IMR-90 (cell line): ENCODE results near the gene ZNF641. TPM values are rescaled to one million over a fixed set of nuclear protein-coding genes. Genes with fewer than 3 reads are reported as not detected.
A peak's percentile ranks its signal among the peaks of the same experiment; 100 is the strongest.

Experiments
- ATAC-seq: fragments of 200-7000 bp; cut with Tn5 transposase; 2 replicates; pipeline ENCODE4 v1.9.1; 2020; ENCODE audit warnings: low read depth, mild to moderate bottlenecking, moderate library complexity
- BruUV-seq: library from RNA; stranded (reverse); fragments of 400-500 nt; replicated peaks from 2 replicates; lab custom pipeline; 2021; lab: Mats Ljungman, UMichigan
- CTCF ChIA-PET: fragments of 300-600 bp; formaldehyde crosslinking; extraction: SDS; loops from one replicate; lab custom pipeline; 2021; ENCODE audit warnings: antibody characterized with exemption; lab: Yijun Ruan, JAX
- POLR2A ChIA-PET: fragments of 300-600 bp; sonication (Branson Sonifier 250); formaldehyde crosslinking; loops from one replicate; lab custom pipeline; 2022; ENCODE audit warnings: antibody characterized with exemption; ENCODE audit not compliant: unreplicated experiment; lab: Charles Lee
- DNase-seq: peaks from one replicate; pipeline ENCODE4 v3.0.0; 2013
- H2AFZ ChIP-seq: replicated peaks from 2 replicates; pipeline ENCODE3; 2013; ENCODE audit warnings: low read length, mild to moderate bottlenecking; ENCODE audit not compliant: poor library complexity
- H2AK5ac ChIP-seq: 2 replicates; pipeline ENCODE4 v1.6.1; 2013; ENCODE audit warnings: low read depth, low read length, inconsistent platforms
- H2AK9ac ChIP-seq: replicated peaks from 2 replicates; pipeline ENCODE3; 2013; ENCODE audit warnings: mild to moderate bottlenecking, low read depth, low read length, moderate library complexity; ENCODE audit not compliant: poor library complexity
- H2BK120ac ChIP-seq: 2 replicates; pipeline ENCODE4 v1.6.1; 2013; ENCODE audit warnings: low read depth, low read length, inconsistent platforms
- H2BK15ac ChIP-seq: 3 replicates; pipeline ENCODE4 v1.6.1; 2013; ENCODE audit warnings: low read depth, low read length, inconsistent platforms
- H2BK20ac ChIP-seq: 2 replicates; pipeline ENCODE4 v1.6.1; 2013; ENCODE audit warnings: low read depth, mild to moderate bottlenecking, inconsistent platforms, low read length, moderate library complexity
- H2BK5ac ChIP-seq: 2 replicates; pipeline ENCODE4 v1.6.1; 2013; ENCODE audit warnings: mild to moderate bottlenecking, low read depth, low read length, inconsistent platforms; ENCODE audit not compliant: poor library complexity, severe bottlenecking
- H3K14ac ChIP-seq: replicated peaks from 2 replicates; pipeline ENCODE4 v1.6.1; 2013; ENCODE audit warnings: low read depth, low read length, inconsistent platforms
- H3K18ac ChIP-seq: 2 replicates; pipeline ENCODE4 v1.6.1; 2013; ENCODE audit warnings: low read depth, low read length, control low read depth
- H3K23ac ChIP-seq: 2 replicates; pipeline ENCODE4 v1.6.1; 2013; ENCODE audit warnings: low read depth, low read length, inconsistent platforms
- H3K27ac ChIP-seq: 2 replicates; pipeline ENCODE4 v1.5.1; 2013; ENCODE audit warnings: mild to moderate bottlenecking, control low read depth, low read length; ENCODE audit not compliant: insufficient read depth
- H3K27me3 ChIP-seq: 2 replicates; pipeline ENCODE4 v1.6.1; 2013; ENCODE audit warnings: low read length; ENCODE audit not compliant: control insufficient read depth, insufficient read depth
- H3K36me3 ChIP-seq: 2 replicates; pipeline ENCODE4 v1.6.1; 2013; ENCODE audit warnings: low read length, mixed read lengths; ENCODE audit not compliant: control insufficient read depth, insufficient read depth
- H3K4ac ChIP-seq: 2 replicates; pipeline ENCODE4 v1.6.1; 2013; ENCODE audit warnings: low read depth, low read length, inconsistent platforms
- H3K4me1 ChIP-seq: 2 replicates; pipeline ENCODE4 v1.6.1; 2013; ENCODE audit warnings: low read length, mixed read lengths; ENCODE audit not compliant: control insufficient read depth, insufficient read depth
- H3K4me2 ChIP-seq: 2 replicates; pipeline ENCODE4 v1.6.1; 2013; ENCODE audit warnings: low read depth, mild to moderate bottlenecking, control low read depth, low read length, moderate library complexity
- H3K4me3 ChIP-seq: 2 replicates; pipeline ENCODE4 v1.5.1; 2013; ENCODE audit warnings: low read depth, mild to moderate bottlenecking, control low read depth, low read length, moderate library complexity; ENCODE audit not compliant: insufficient read depth
- H3K56ac ChIP-seq: 2 replicates; pipeline ENCODE4 v1.6.1; 2013; ENCODE audit warnings: low read length, inconsistent platforms; ENCODE audit not compliant: insufficient read depth; ENCODE audit errors: extremely low read depth
- H3K79me1 ChIP-seq, 2 experiments: 2 replicates each; pipeline ENCODE4 v1.6.1; 2013; ENCODE audit warnings: low read length in 2 of 2, inconsistent platforms in 1 of 2, low read depth in 1 of 2
- H3K9ac ChIP-seq: 2 replicates; pipeline ENCODE4 v1.6.1; 2013; ENCODE audit warnings: low read depth, low read length, control low read depth
- H3K9me1 ChIP-seq: 2 replicates; pipeline ENCODE4 v1.6.1; 2013; ENCODE audit warnings: low read length, inconsistent platforms; ENCODE audit not compliant: insufficient read depth
- H3K9me3 ChIP-seq: 2 replicates; pipeline ENCODE4 v1.6.1; 2013; ENCODE audit warnings: low read length; ENCODE audit not compliant: control insufficient read depth, insufficient read depth
- H4K20me1 ChIP-seq: 2 replicates; pipeline ENCODE4 v1.6.1; 2013; ENCODE audit warnings: low read length, inconsistent platforms; ENCODE audit not compliant: insufficient read depth
- H4K5ac ChIP-seq: 2 replicates; pipeline ENCODE4 v1.6.1; 2013; ENCODE audit warnings: mild to moderate bottlenecking, low read depth, low read length, control low read depth
- H4K8ac ChIP-seq, 2 experiments: 2 replicates each; pipeline ENCODE4 v1.6.1; 2013; ENCODE audit warnings: low read depth in 2 of 2, low read length in 2 of 2, control low read depth in 1 of 2, inconsistent platforms in 1 of 2
- H4K91ac ChIP-seq: 2 replicates; pipeline ENCODE4 v1.6.1; 2013; ENCODE audit warnings: low read depth, low read length, inconsistent platforms; ENCODE audit not compliant: insufficient read depth
- CEBPB ChIP-seq: IDR thresholded peaks from 2 replicates; pipeline ENCODE4 v1.6.1; 2012; ENCODE audit warnings: low read depth, low read length, improper control_type of control experiment
- CTCF ChIP-seq: conservative IDR thresholded peaks from 2 replicates; pipeline ENCODE4 v1.5.1; 2012; ENCODE audit warnings: mild to moderate bottlenecking, low read depth, low read length, improper control_type of control experiment
- WGBS, 2 experiments: methylation state at CpG; one replicate each; pipeline versions ENCODE4 v1.1.5 to v1.1.7; 2013; ENCODE audit warnings: missing lambda C conversion rate in 2 of 2; ENCODE audit not compliant: insufficient read length in 1 of 2; ENCODE audit errors: extremely low coverage in 2 of 2; 5-methylcytosine and 5-hydroxymethylcytosine counted together
- dilution Hi-C: fragments of 300-500 bp; cut with HindIII; formaldehyde crosslinking; loops from one replicate; pipeline ENCODE4 v1.14.3; 2018; ENCODE audit warnings: low sequenced_read_pairs; ENCODE audit not compliant: unreplicated experiment
- in situ Hi-C: fragments of 300-500 bp; cut with MboI; formaldehyde crosslinking; loops from 3 replicates; pipeline ENCODE4 v1.14.3; 2019; ENCODE audit warnings: low sequenced_read_pairs, inconsistent platforms, mixed read lengths
- intact Hi-C: fragments of 100-400 bp; cut with micrococcal nuclease; formaldehyde crosslinking; loops from 2 replicates; pipeline ENCODE4 v1.10.0; 2022
- polyA plus RNA-seq, 3 experiments: library from polyadenylated mRNA; depleted of rRNA; stranded (reverse); fragments of >200 nt; gene quantifications; 2 replicates each; pipeline ENCODE4 v1.2.3, GENCODE V29; 2012; ENCODE audit warnings: low replicate concordance in 1 of 3
- total RNA-seq: library from RNA; depleted of rRNA; stranded (reverse); fragments of >200 nt; gene quantifications from 2 replicates; pipeline ENCODE4 v1.2.3, GENCODE V29; 2012

Gene ZNF641
- total and polyA plus RNA-seq, 2 of the 4 experiments (the other 2 are of a cell fraction): 2.5 to 5.2 TPM

GRCh38 chr12:48379794-48380193, 29.1 kb upstream of the ZNF641 start:
- in situ Hi-C loops (no loop called here), dilution Hi-C loops (no loop called here), intact Hi-C loops (no loop called here)
- BruUV-seq: no TSS peak
- Histone ChIP-seq H3K4ac (no peak overlapping the region), H3K9ac (no peak overlapping the region), H3K56ac (no peak overlapping the region), H2BK5ac (no peak overlapping the region), H3K27ac (no peak overlapping the region), H4K91ac (no peak overlapping the region), H4K8ac (no peak overlapping the region), H2BK20ac (no peak overlapping the region), H4K20me1 (no peaks in the 10 kb centered on the region), H3K4me1 (no peaks in the 10 kb centered on the region), H3K36me3 (no peaks in the 10 kb centered on the region), H3K9me3 (no peaks in the 10 kb centered on the region), H2AFZ (no peak overlapping the region), H4K5ac (no peak overlapping the region), H2AK5ac (no peak overlapping the region), H3K23ac (no peak overlapping the region), H3K9me1 (no peaks in the 10 kb centered on the region), H3K14ac (no peak overlapping the region), H3K4me2 (no peak overlapping the region), H3K18ac (no peak overlapping the region), H2BK120ac (no peak overlapping the region), H3K79me1 (no peaks in the 10 kb centered on the region), H2AK9ac (no peak overlapping the region), H3K4me3 (no peak overlapping the region), H2BK15ac (no peak overlapping the region), H3K27me3 (no peaks in the 10 kb centered on the region; the same call in 1 of the 2 replicates)
- ATAC-seq (no peak), DNase-seq (no peak)
- peak; percentile 60 for TF ChIP-seq CEBPB
- TF ChIP-seq CTCF: no peak
- 60% methylated on average over 1 of the region's 4 CpGs; no CpG with 5 or more reads in 1 of the 2 experiments for WGBS, 2 experiments
- CTCF ChIA-PET: no interaction called here
- POLR2A ChIA-PET: no interaction called here
